GM12878 (cell line): ENCODE data around the gene ISY1. TPM values are rescaled to one million over a fixed set of nuclear protein-coding genes. Genes with fewer than 3 reads are reported as not detected.

Experiments
- ATAC-seq: fragments of 200-7000 bp; cut with Tn5 transposase; 3 replicates; pipeline ENCODE4 v1.9.1; 2020; ENCODE audit warnings: mild to moderate bottlenecking, moderate library complexity
- Bru-seq: library from RNA; stranded (reverse); fragments of 400-500 nt; gene quantifications from one replicate; lab custom pipeline; 2021; lab: Mats Ljungman, UMichigan
- BruChase-seq, 2 experiments: library from RNA; stranded (reverse); fragments of 400-500 nt; gene quantifications; one replicate each; lab custom pipeline; 2021; lab: Mats Ljungman, UMichigan
- BruUV-seq: library from RNA; stranded (reverse); fragments of 400-500 nt; replicated peaks from 2 replicates; lab custom pipeline; 2021; lab: Mats Ljungman, UMichigan
- CTCF ChIA-PET: fragments of 300-600 bp; sonication (Branson Sonifier 250); formaldehyde crosslinking; extraction: SDS; loops from one replicate; lab custom pipeline; 2021; ENCODE audit warnings: inconsistent platforms; lab: Yijun Ruan, JAX
- POLR2A ChIA-PET: fragments of 350-600 bp; formaldehyde crosslinking; extraction: SDS; loops from one replicate; lab custom pipeline; 2021; ENCODE audit warnings: inconsistent platforms; lab: Charles Lee
- RAD21 ChIA-PET: fragments of 300-600 bp; sonication (Branson Sonifier 250); formaldehyde crosslinking; loops from one replicate; lab custom pipeline; 2023; ENCODE audit warnings: antibody characterized with exemption; ENCODE audit not compliant: unreplicated experiment; lab: Charles Lee
- SMC1A ChIA-PET: fragments of 300-600 bp; sonication (Branson Sonifier 250); formaldehyde crosslinking; loops from one replicate; lab custom pipeline; 2023; ENCODE audit not compliant: unreplicated experiment, uncharacterized antibody; lab: Charles Lee
- DNase-seq: peaks from one replicate; pipeline ENCODE4 v3.0.0-alpha.2; 2011; ENCODE audit warnings: low read depth, low spot score
- FAIRE-seq: peaks from 3 replicates; lab custom pipeline; 2011; peaks lifted over from hg19 to GRCh38; lab: Jason Lieb, UNC
- H2AFZ ChIP-seq: 2 replicates; pipeline ENCODE4 v1.6.0; 2011; ENCODE audit warnings: low read depth, low read length, control low read depth; ENCODE audit not compliant: control insufficient read depth
- H3K27ac ChIP-seq: 2 replicates; pipeline ENCODE4 v1.5.1; 2011; ENCODE audit warnings: control low read depth; ENCODE audit not compliant: control insufficient read depth, insufficient read depth
- H3K27me3 ChIP-seq, 2 experiments: replicated peaks in 1 of 2; 2 replicates each; pipeline versions ENCODE4 v1.6.0 to v1.6.1; 2011; ENCODE audit warnings: low read length in 1 of 2; ENCODE audit not compliant: control insufficient read depth in 2 of 2, insufficient read depth in 2 of 2
- H3K36me3 ChIP-seq, 2 experiments: 2 replicates each; pipeline ENCODE4 v1.5.1; 2011; ENCODE audit warnings: low read length in 1 of 2; ENCODE audit not compliant: control insufficient read depth in 2 of 2, insufficient read depth in 2 of 2
- H3K4me1 ChIP-seq: 2 replicates; pipeline ENCODE4 v1.6.1; 2011; ENCODE audit warnings: mild to moderate bottlenecking, low read length, moderate library complexity, mixed read lengths; ENCODE audit not compliant: control insufficient read depth, insufficient read depth
- H3K4me2 ChIP-seq: 2 replicates; pipeline ENCODE4 v1.6.0; 2011; ENCODE audit warnings: control low read depth; ENCODE audit not compliant: control insufficient read depth, insufficient read depth
- H3K4me3 ChIP-seq: fragments of 200-600 bp; sonication (generic); 2 replicates; pipeline ENCODE4 v1.5.1; 2016
- H3K79me2 ChIP-seq: 2 replicates; pipeline ENCODE4 v1.6.0; 2011; ENCODE audit warnings: low read length; ENCODE audit not compliant: control insufficient read depth, insufficient read depth
- H3K9ac ChIP-seq: 2 replicates; pipeline ENCODE4 v1.8.0; 2011; ENCODE audit warnings: low read length, control low read depth, mixed read lengths; ENCODE audit not compliant: control insufficient read depth, insufficient read depth
- H3K9me3 ChIP-seq: replicated peaks from 3 replicates; pipeline ENCODE4 v1.5.1; 2011; ENCODE audit warnings: mild to moderate bottlenecking, low read length; ENCODE audit not compliant: control insufficient read depth, insufficient read depth
- H4K20me1 ChIP-seq: 2 replicates; pipeline ENCODE4 v1.6.0; 2011; ENCODE audit not compliant: control insufficient read depth, insufficient read depth
- CREM ChIP-seq: IDR thresholded peaks from 2 replicates; pipeline ENCODE4 v1.6.1; 2014; ENCODE audit warnings: antibody characterized with exemption, low read depth
- MYB ChIP-seq: fragments of 150-350 bp; IDR thresholded peaks from 2 replicates; pipeline ENCODE4 v1.6.1; 2014; ENCODE audit warnings: mild to moderate bottlenecking, low read depth, low read length, borderline replicate concordance
- STAT3 ChIP-seq: IDR thresholded peaks from 2 replicates; pipeline ENCODE4 v1.6.1; 2011; ENCODE audit warnings: low read depth, low read length, improper control_type of control experiment
- TARDBP ChIP-seq: IDR thresholded peaks from 2 replicates; pipeline ENCODE4 v1.6.1; 2016; ENCODE audit warnings: borderline replicate concordance
- WRNIP1 ChIP-seq: IDR thresholded peaks from 2 replicates; pipeline ENCODE4 v1.6.1; 2011; ENCODE audit warnings: low read depth, low read length, improper control_type of control experiment, borderline replicate concordance
- ZNF274 ChIP-seq: IDR thresholded peaks from one replicate; pipeline ENCODE4 v1.8.0; 2011; ENCODE audit not compliant: insufficient read length, insufficient read depth
- WGBS: methylation state at CpG from one replicate; pipeline ENCODE4 v1.1.6; 2016; ENCODE audit warnings: low lambda C conversion rate; ENCODE audit not compliant: insufficient replicate concordance, insufficient coverage; ENCODE audit errors: missing lambda C conversion rate; 5-methylcytosine and 5-hydroxymethylcytosine counted together
- in situ Hi-C: fragments of 300-500 bp; cut with MboI; formaldehyde crosslinking; loops from 9 replicates; pipeline ENCODE4 v1.14.3; 2018; ENCODE audit warnings: mixed read lengths
- intact Hi-C: fragments of 100-400 bp; cut with micrococcal nuclease; formaldehyde crosslinking; loops from one replicate; pipeline ENCODE4 v1.14.2; 2022; ENCODE audit not compliant: unreplicated experiment
- long read RNA-seq, 2 experiments: library from polyadenylated mRNA; unstranded; transcript quantifications; one replicate each; pipeline ENCODE4 v2.0.0, GENCODE V29; 2019 to 2020
- polyA minus RNA-seq, 3 experiments: library from RNA; depleted of rRNA, polyadenylated mRNA; stranded (reverse); fragments of >200 nt; gene quantifications; 2 replicates each; pipeline ENCODE4 v1.2.3, GENCODE V29; 2011
- polyA plus RNA-seq, 11 experiments: library from polyadenylated mRNA; depleted of rRNA in 4 of 11; unstranded in 6 of 11; stranded (reverse) in 5 of 11; fragments of >200 nt; fragmentation: Nextera tagmentation in 4 of 11; fragmentation: Illumina TruSeq in 1 of 11; extraction: Ambion mirVana in 4 of 11; extraction: Trizol in 1 of 11; gene quantifications; 1 replicate in 1 of 11; 2 replicates in 10 of 11; pipeline versions ENCODE4 v1.2.1 to v1.2.3, GENCODE V29; 2011 to 2016; ENCODE audit warnings: inconsistent platforms in 2 of 11, missing spikeins in 2 of 11, low read depth in 1 of 11
- total RNA-seq, 4 experiments: library from RNA; depleted of rRNA in 3 of 4; stranded (reverse); fragments of >200 nt in 3 of 4; fragmentation: Illumina TruSeq in 1 of 4; extraction: Trizol in 1 of 4; gene quantifications; 2 replicates each; pipeline versions ENCODE4 v1.2.1 to v1.2.3, GENCODE V29; 2013 to 2021
- TF ChIP-seq, protein P1 (sequence below): IDR thresholded peaks from 2 replicates; pipeline ENCODE4 v1.6.1; 2011; ENCODE audit warnings: low read depth, low read length, improper control_type of control experiment, borderline replicate concordance
- TF ChIP-seq, protein P2 (sequence below): fragments of 450-650 bp; IDR thresholded peaks from 2 replicates; pipeline ENCODE4 v1.6.1; 2017; ENCODE audit warnings: low read depth, mild to moderate bottlenecking, moderate library complexity
- TF ChIP-seq, protein P3 (sequence below): fragments of 450-650 bp; IDR thresholded peaks from 2 replicates; pipeline ENCODE4 v1.6.1; 2016; ENCODE audit warnings: mild to moderate bottlenecking
- TF ChIP-seq, protein P4 (sequence below): fragments of 450-650 bp; IDR thresholded peaks from 2 replicates; pipeline ENCODE4 v1.6.1; 2016; ENCODE audit warnings: mild to moderate bottlenecking

ISY1 gene
- 8.1 and 10.0 TPM in 2 replicates for total RNA-seq (2013; cell fraction: nucleolus; rRNA removed)
- total RNA-seq (2014; rRNA removed) (28.3 and 39.5 TPM in 2 replicates), total RNA-seq (2014; rRNA removed; fragmentation: Illumina TruSeq; extraction: Trizol) (46.0 and 47.1 TPM in 2 replicates), total RNA-seq (2021) (36.8 and 38.6 TPM in 2 replicates), polyA plus RNA-seq (2011; rRNA removed) (43.3 and 61.7 TPM in 2 replicates), polyA plus RNA-seq (2014; fragmentation: Illumina TruSeq; extraction: Trizol) (42.3 and 45.4 TPM in 2 replicates), polyA plus RNA-seq (2014; fragmentation: Nextera tagmentation; extraction: Ambion mirVana) (10 to 100 TPM; 54.1 to 58.2 TPM), polyA plus RNA-seq (2014; rRNA removed) (28.5 and 32.3 TPM in 2 replicates), polyA plus RNA-seq (2016; fragmentation: Nextera tagmentation; extraction: Ambion mirVana) (10 to 100 TPM; 66.7 to 72.2 TPM), polyA minus RNA-seq (2011; rRNA and poly(A)+ RNA removed) (14.6 and 23.3 TPM in 2 replicates), Bru-seq, nascent RNA (percentile 75 among the genes with signal in this experiment), BruChase-seq, experiment 1, labeled RNA remaining after a 6-hour chase (percentile 94 among the genes with signal in this experiment), BruChase-seq, experiment 2, labeled RNA remaining after a 2-hour chase (percentile 94 among the genes with signal in this experiment)
- polyA plus RNA-seq (2011; ENCODE audit: low read depth) = 28.6 TPM
- polyA plus RNA-seq (2011; cell fraction: cytosol; rRNA removed) = 41.9 and 59.0 TPM in 2 replicates
- polyA plus RNA-seq (2011; cell fraction: nucleus; rRNA removed) = 10.0 and 10.5 TPM in 2 replicates
- polyA plus RNA-seq (2012) = 31.3 and 35.0 TPM in 2 replicates
- polyA minus RNA-seq (2011; cell fraction: cytosol; rRNA and poly(A)+ RNA removed) = 6.7 and 15.2 TPM in 2 replicates
- 4.1 and 11.7 TPM in 2 replicates for polyA minus RNA-seq (2011; cell fraction: nucleus; rRNA and poly(A)+ RNA removed)
- long read RNA-seq, experiment 1, transcript ISY1-203 (11 exons, 3,842 nt) = major isoform, 41 of 46 reads
- long read RNA-seq, experiment 1, partial matches to known transcripts = 0 of 46 reads
- long read RNA-seq, experiment 1, other reads (novel, unspliced or antisense) = 1 of 46 reads
- long read RNA-seq, experiment 2, transcript ISY1-203 (11 exons, 3,842 nt) = major isoform, 193 of 209 reads
- long read RNA-seq, experiment 2, transcript ISY1-201 (12 exons, 1,704 nt) = minor isoform, 6 of 209 reads
- long read RNA-seq, experiment 2, partial matches to known transcripts = 1 of 209 reads
- long read RNA-seq, experiment 2, other reads (novel, unspliced or antisense) = 5 of 209 reads

DNA sequence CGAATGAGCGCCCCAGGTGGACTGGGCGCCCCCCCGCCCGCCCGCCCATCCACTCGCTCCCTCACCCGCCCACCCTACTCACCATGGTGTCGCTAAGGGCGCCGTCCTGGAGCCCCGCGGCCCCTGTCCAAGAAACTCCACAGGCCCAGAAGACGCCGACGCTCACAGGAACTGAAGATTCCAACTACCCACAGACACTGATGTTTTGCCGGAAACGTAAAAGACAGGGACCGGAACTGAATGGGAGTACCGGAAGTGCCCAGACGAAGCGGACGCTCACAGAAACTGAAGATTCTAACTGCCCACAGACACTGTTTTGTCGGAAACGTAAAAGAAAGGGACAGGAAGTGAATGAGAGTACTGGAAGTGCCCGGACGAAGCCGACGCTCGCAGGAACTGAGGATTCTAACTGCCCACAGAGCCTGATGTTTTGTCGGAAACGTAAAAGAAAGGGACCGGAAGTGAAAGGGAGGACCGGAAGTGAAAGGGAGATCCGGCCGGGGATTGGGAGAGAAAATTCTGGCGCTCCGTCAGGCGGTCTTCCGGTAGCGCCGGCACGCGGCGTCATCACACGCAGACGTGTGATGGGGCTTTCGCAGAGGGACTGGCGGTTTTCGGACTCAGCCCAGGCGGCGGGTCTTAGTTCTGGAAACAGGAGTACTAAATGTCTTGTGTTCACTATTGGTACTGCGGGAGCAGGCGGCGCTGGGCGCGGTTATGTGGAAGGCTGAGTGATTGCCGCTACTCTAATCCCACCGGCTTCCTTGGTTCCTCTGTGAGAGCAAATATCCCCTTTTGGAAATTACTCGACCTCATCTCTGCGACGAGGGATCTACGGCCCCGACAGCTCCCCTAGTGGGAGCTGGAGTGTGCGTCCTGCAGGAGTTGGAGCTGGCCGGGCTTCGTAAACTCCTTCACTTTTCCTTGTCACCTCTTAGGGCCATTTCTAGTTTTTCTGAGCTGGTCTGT lies at the start of gene ISY1:
TSS of gene ISY1 (minus strand) at position 173 of the 969 bp plus-strand sequence. CDS start at position 85, 88 bp downstream.
- CTCF ChIA-PET = interaction anchor here (0.7 to 3.6 kb wide), 18 partner anchors 10 to 481 kb away, joined by 3 to 36 read pairs (median 4); partner anchors contain the start of genes CNBP and COPG1
- POLR2A ChIA-PET = interaction anchor here (0.7 to 2.7 kb wide), 8 partner anchors 13 to 156 kb away, joined by 3 to 17 read pairs (median 6); partner anchors contain the start of gene CNBP
- ATAC-seq (peak; percentile 87), DNase-seq (peak; percentile 87), FAIRE-seq (peak; percentile 31)
- RAD21 ChIA-PET = interaction anchor here (1.0 to 3.0 kb wide), 12 partner anchors 19 to 283 kb away, joined by 3 to 29 read pairs (median 4); partner anchors contain the start of genes COPG1 and RAB43
- Histone ChIP-seq H3K79me2 (peaks cover 24% of the 10 kb centered on the region), H3K4me2 (peak within 1 kb of the TSS; percentile 95), H3K4me1 (peaks cover 4% of the 10 kb centered on the region), H3K27ac (peak within 1 kb of the TSS; percentile 100), H3K9me3 (no peaks in the 10 kb centered on the region), H3K27me3 (no peaks in the 10 kb centered on the region), H3K4me3 (peak within 1 kb of the TSS; percentile 99), H2AFZ (peak within 1 kb of the TSS; percentile 100), H3K36me3 (peaks cover 1 to 8% of the 10 kb centered on the region in 2 experiments; a peak in 3 of 4 replicates), H4K20me1 (no peaks in the 10 kb centered on the region), H3K9ac (peak within 1 kb of the TSS; percentile 99)
- in situ Hi-C loops = no loop called here
- TSS peak; percentile 98 for BruUV-seq
- intact Hi-C loops = loop anchor here (1.0 kb wide), 4 partner anchors 22 to 191 kb away; partner anchors contain the start of gene CNBP
- SMC1A ChIA-PET = interaction anchor here (0.8 to 2.4 kb wide), 14 partner anchors 13 to 108 kb away, joined by 3 to 33 read pairs (median 3); partner anchors contain the start of gene COPG1
- 2% methylated on average over 50 of the region's 67 CpGs for WGBS
- TF ChIP-seq, protein P1, sequence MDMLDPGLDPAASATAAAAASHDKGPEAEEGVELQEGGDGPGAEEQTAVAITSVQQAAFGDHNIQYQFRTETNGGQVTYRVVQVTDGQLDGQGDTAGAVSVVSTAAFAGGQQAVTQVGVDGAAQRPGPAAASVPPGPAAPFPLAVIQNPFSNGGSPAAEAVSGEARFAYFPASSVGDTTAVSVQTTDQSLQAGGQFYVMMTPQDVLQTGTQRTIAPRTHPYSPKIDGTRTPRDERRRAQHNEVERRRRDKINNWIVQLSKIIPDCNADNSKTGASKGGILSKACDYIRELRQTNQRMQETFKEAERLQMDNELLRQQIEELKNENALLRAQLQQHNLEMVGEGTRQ = no peak; the same call in 1 of the 2 replicates
- peak; percentile 73; the same call in 1 of the 2 replicates for TF ChIP-seq TARDBP
- TF ChIP-seq WRNIP1 = 0 out of 2 replicates have a peak, but pooled peaks have one; percentile 85
- TF ChIP-seq, protein P2, sequence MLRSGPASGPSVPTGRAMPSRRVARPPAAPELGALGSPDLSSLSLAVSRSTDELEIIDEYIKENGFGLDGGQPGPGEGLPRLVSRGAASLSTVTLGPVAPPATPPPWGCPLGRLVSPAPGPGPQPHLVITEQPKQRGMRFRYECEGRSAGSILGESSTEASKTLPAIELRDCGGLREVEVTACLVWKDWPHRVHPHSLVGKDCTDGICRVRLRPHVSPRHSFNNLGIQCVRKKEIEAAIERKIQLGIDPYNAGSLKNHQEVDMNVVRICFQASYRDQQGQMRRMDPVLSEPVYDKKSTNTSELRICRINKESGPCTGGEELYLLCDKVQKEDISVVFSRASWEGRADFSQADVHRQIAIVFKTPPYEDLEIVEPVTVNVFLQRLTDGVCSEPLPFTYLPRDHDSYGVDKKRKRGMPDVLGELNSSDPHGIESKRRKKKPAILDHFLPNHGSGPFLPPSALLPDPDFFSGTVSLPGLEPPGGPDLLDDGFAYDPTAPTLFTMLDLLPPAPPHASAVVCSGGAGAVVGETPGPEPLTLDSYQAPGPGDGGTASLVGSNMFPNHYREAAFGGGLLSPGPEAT = peak; percentile 100
- no peak for TF ChIP-seq MYB
- no peak for TF ChIP-seq ZNF274
- TF ChIP-seq, protein P3, sequence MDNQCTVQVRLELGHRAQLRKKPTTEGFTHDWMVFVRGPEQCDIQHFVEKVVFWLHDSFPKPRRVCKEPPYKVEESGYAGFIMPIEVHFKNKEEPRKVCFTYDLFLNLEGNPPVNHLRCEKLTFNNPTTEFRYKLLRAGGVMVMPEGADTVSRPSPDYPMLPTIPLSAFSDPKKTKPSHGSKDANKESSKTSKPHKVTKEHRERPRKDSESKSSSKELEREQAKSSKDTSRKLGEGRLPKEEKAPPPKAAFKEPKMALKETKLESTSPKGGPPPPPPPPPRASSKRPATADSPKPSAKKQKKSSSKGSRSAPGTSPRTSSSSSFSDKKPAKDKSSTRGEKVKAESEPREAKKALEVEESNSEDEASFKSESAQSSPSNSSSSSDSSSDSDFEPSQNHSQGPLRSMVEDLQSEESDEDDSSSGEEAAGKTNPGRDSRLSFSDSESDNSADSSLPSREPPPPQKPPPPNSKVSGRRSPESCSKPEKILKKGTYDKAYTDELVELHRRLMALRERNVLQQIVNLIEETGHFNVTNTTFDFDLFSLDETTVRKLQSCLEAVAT = peak; percentile 65; the same call in 1 of the 2 replicates
- TF ChIP-seq CREM = peak; percentile 96
- TF ChIP-seq, protein P4, sequence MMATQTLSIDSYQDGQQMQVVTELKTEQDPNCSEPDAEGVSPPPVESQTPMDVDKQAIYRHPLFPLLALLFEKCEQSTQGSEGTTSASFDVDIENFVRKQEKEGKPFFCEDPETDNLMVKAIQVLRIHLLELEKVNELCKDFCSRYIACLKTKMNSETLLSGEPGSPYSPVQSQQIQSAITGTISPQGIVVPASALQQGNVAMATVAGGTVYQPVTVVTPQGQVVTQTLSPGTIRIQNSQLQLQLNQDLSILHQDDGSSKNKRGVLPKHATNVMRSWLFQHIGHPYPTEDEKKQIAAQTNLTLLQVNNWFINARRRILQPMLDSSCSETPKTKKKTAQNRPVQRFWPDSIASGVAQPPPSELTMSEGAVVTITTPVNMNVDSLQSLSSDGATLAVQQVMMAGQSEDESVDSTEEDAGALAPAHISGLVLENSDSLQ = peak; percentile 86
- 0 out of 2 replicates have a peak, but pooled peaks have one; percentile 56 for TF ChIP-seq STAT3
